Spleen (tissue), 13 donors: ENCODE data around the gene TMOD2. TPM values are rescaled to one million over a fixed set of nuclear protein-coding genes. Genes with fewer than 3 reads are reported as not detected.
A peak's percentile ranks its signal among the peaks of the same experiment; 100 is the strongest.

ENCODE experiments used
- DNase-seq: peaks from one replicate; pipeline ENCODE4 v3.0.0-alpha.2; 2020
- H3K27ac ChIP-seq, 8 donors: fragments of 200-600 bp; sonication (generic) in 7 of 8; 1 replicate in 4 of 8; 2 replicates in 4 of 8; pipeline versions ENCODE4 v1.5.0 to v1.8.0; 2016 to 2021; ENCODE audit warnings: inconsistent platforms in 4 of 8, mild to moderate bottlenecking in 4 of 8, moderate library complexity in 1 of 8
- H3K27me3 ChIP-seq, 7 donors: fragments of 200-600 bp; sonication (generic) in 6 of 7; replicated peaks in 1 of 7; 1 replicate in 4 of 7; 2 replicates in 3 of 7; pipeline versions ENCODE4 v1.5.0 to v1.8.0; 2016 to 2021; ENCODE audit warnings: inconsistent platforms in 3 of 7, mild to moderate bottlenecking in 1 of 7
- H3K36me3 ChIP-seq, 6 donors: fragments of 200-600 bp; sonication (generic) in 5 of 6; 1 replicate in 4 of 6; 2 replicates in 2 of 6; pipeline versions ENCODE4 v1.5.0 to v1.8.0; 2016 to 2021; ENCODE audit warnings: inconsistent platforms in 2 of 6
- H3K4me1 ChIP-seq, 6 donors: fragments of 200-600 bp; sonication (generic) in 5 of 6; 1 replicate in 3 of 6; 2 replicates in 3 of 6; pipeline versions ENCODE4 v1.5.0 to v1.8.0; 2016 to 2021; ENCODE audit warnings: inconsistent platforms in 3 of 6
- H3K4me3 ChIP-seq, 8 donors: fragments of 200-600 bp; sonication (generic) in 7 of 8; 1 replicate in 4 of 8; 2 replicates in 4 of 8; pipeline versions ENCODE4 v1.5.0 to v1.8.0; 2016 to 2021; ENCODE audit warnings: inconsistent platforms in 4 of 8, mild to moderate bottlenecking in 4 of 8, moderate library complexity in 2 of 8
- H3K9me3 ChIP-seq, 8 donors: fragments of 200-600 bp; sonication (generic) in 7 of 8; 1 replicate in 4 of 8; 2 replicates in 4 of 8; pipeline versions ENCODE4 v1.5.0 to v1.8.0; 2016 to 2021; ENCODE audit warnings: inconsistent platforms in 4 of 8
- POLR2A ChIP-seq, 3 donors: fragments of 450-650 bp; IDR thresholded peaks; one replicate each; pipeline ENCODE4 v1.5.1; 2017; ENCODE audit warnings: antibody characterized with exemption in 3 of 3, mild to moderate bottlenecking in 1 of 3
- POLR2AphosphoS5 ChIP-seq, 3 donors: sonication (generic); formaldehyde crosslinking; IDR thresholded peaks; one replicate each; pipeline ENCODE4 v1.5.1; 2017; ENCODE audit warnings: antibody characterized with exemption in 3 of 3
- WGBS, 5 donors: extraction: QIAGEN DNeasy Blood & Tissue Kit in 3 of 5; methylation state at CpG; one replicate each; pipeline versions ENCODE4 v1.1.5 to v1.1.7; 2013 to 2018; 5-methylcytosine and 5-hydroxymethylcytosine counted together
- intact Hi-C: fragments of 100-400 bp; cut with DNase I; formaldehyde crosslinking; loops from one replicate; pipeline ENCODE4 v1.15.0; 2023; ENCODE audit warnings: low total_unique reads
- long read RNA-seq, 2 donors: transcript quantifications; one replicate each; lab custom pipeline, GENCODE V29; 2026
- polyA plus RNA-seq, 3 donors: library from polyadenylated mRNA; stranded (reverse); fragments of 200-250 nt; gene quantifications; one replicate each; pipeline ENCODE4 v1.2.1, GENCODE V29; 2013
- total RNA-seq, 7 donors: library from RNA; depleted of rRNA in 3 of 7; stranded (reverse); fragments of >200 nt in 3 of 7; fragmentation: NEBNext Ultra II Directional in 4 of 7; extraction: Animal tissue kit (Norgen Biotek cat#: 25700) in 4 of 7; gene quantifications; one replicate each; pipeline versions ENCODE4 v1.1.0 to v1.2.1, GENCODE V29; 2016 to 2021
- TF ChIP-seq, protein P1 (sequence below), 11 experiments: fragments of 200-600 bp in 7 of 11; fragments of 450-650 bp in 4 of 11; sonication (generic) in 4 of 11; IDR thresholded peaks in 8 of 11; conservative IDR thresholded peaks in 3 of 11; 1 replicate in 7 of 11; 2 replicates in 4 of 11; pipeline versions ENCODE4 v1.4.0 to v1.8.0; 2016 to 2021; ENCODE audit warnings: antibody characterized with exemption in 11 of 11, inconsistent platforms in 4 of 11, mild to moderate bottlenecking in 1 of 11
- donor health status: healthy with polysubstance abuse.
- donor health status: DM: no; HTN: no; CAD: no; lungs with moderate emphysema.
- donor health status: DM: no; HTN: no; CAD: no.
- donor health status: Bipolar disorder and iron deficiency.
- donor health status: healthy.
- donor health status: DM: no; HTN: no; CAD: no.
- donor health status: DM: yes; HTN: yes; CAD: no.

Gene TMOD2
- total RNA-seq (10 to 100 TPM in 6 of 7 donors, 1 to 10 TPM in 1; 9.0 to 21.1 (median 15.9) TPM), polyA plus RNA-seq (1 to 10 TPM; 1.3 to 2.6 (median 1.6) TPM)
- long read RNA-seq, donor 1, full-length matches to known transcripts = 2 of 2 reads
- long read RNA-seq, donor 1, partial matches to known transcripts = 0 of 2 reads
- long read RNA-seq, donor 1, other reads (novel, unspliced or antisense) = 0 of 2 reads
- long read RNA-seq, donor 2, full-length matches to known transcripts = 2 of 2 reads
- long read RNA-seq, donor 2, partial matches to known transcripts = 0 of 2 reads
- long read RNA-seq, donor 2, other reads (novel, unspliced or antisense) = 0 of 2 reads

GRCh38 chr15:51750792-51751696 is at the start of gene TMOD2:
TSS of gene TMOD2 (plus strand) at chr15:51751597. CDS start at chr15:51766442, 14,845 bp downstream.
- peak; percentile 92 for DNase-seq
- H3K27ac ChIP-seq = peak within 1 kb of the TSS in 6 of 8 donors; percentile 38 to 81 (median 69)
- intact Hi-C loops = no loop called here
- H3K27me3 ChIP-seq = peaks cover 0 to 7% (median 0%) of the 10 kb centered on the region in 7 donors
- no peaks in the 10 kb centered on the region for H3K9me3 ChIP-seq
- peaks cover 5 to 54% (median 32%) of the 10 kb centered on the region in 6 donors for H3K4me1 ChIP-seq
- TF ChIP-seq POLR2AphosphoS5 (IDR thresholded peaks at IDR 0.05) = peak in 2 of 3 donors; percentile 38 to 44
- TF ChIP-seq, protein P1, sequence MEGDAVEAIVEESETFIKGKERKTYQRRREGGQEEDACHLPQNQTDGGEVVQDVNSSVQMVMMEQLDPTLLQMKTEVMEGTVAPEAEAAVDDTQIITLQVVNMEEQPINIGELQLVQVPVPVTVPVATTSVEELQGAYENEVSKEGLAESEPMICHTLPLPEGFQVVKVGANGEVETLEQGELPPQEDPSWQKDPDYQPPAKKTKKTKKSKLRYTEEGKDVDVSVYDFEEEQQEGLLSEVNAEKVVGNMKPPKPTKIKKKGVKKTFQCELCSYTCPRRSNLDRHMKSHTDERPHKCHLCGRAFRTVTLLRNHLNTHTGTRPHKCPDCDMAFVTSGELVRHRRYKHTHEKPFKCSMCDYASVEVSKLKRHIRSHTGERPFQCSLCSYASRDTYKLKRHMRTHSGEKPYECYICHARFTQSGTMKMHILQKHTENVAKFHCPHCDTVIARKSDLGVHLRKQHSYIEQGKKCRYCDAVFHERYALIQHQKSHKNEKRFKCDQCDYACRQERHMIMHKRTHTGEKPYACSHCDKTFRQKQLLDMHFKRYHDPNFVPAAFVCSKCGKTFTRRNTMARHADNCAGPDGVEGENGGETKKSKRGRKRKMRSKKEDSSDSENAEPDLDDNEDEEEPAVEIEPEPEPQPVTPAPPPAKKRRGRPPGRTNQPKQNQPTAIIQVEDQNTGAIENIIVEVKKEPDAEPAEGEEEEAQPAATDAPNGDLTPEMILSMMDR (IDR thresholded peaks at IDR 0.05 in 8 of 11, conservative IDR thresholded peaks at IDR 0.05 in 3 of 11) = no peak
- no peaks in the 10 kb centered on the region for H3K36me3 ChIP-seq
- 9 to 21% (median 13%) methylated on average over 29 to 65 of the region's 65 CpGs for whole genome bisulfite sequencing, 5 donors
- H3K4me3 ChIP-seq = peak within 1 kb of the TSS; percentile 61 to 98 (median 88)

DNA sequence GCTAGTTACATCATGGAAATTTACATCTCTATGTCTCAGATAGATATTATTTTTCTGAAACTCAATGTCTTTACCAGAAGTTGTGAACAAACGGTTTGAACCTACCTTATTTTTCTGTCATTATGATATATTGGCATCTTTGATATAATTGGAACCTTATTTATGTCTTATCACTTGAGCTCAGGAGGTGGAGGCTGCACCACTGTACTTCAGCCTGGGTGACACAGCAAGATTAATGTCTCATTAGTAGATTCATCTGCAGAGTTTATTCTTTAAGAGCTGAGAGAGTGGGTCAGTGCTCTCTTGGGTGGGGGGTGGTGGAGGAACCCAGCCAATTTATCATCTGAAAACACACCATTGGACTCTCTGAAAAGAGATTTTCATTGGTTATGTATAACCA is 48.7 kb upstream of the TMOD2 start:
- Histone ChIP-seq H3K4me3 (no peak overlapping the region), H3K27ac (no peak overlapping the region), H3K9me3 (no peaks in the 10 kb centered on the region), H3K36me3 (no peaks in the 10 kb centered on the region), H3K4me1 (no peaks in the 10 kb centered on the region), H3K27me3 (peaks cover 0 to 4% (median 0%) of the 10 kb centered on the region in 7 donors)
- intact Hi-C loops = no loop called here
- TF ChIP-seq POLR2AphosphoS5 (IDR thresholded peaks at IDR 0.05) (no peak), POLR2A (IDR thresholded peaks at IDR 0.05) (no peak)
- DNase-seq = no peak
- 54 to 60% (median 57%) methylated on average over 1 of the region's 1 CpG for WGBS, 5 donors

DNA sequence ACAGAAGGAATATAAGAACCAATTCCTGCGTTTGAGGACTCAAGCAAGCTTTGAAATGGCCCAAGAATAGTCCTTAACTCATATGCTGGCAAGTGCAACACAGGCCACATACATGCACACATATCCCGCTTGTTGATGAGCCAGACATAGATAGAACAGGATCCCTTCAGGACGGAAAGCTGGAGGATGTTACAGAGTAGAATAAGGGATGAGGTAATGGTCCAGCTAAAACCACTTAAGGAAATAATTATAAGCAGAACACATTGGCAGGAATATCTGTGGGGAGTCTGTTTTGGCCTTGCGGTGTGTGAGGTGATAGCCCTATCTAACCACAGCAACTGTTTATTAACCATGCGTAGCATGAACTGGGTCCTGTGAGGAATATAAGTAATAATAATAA is 45.1 kb upstream of the TMOD2 start:
- DNase-seq = no peak
- TF ChIP-seq POLR2A (IDR thresholded peaks at IDR 0.05) = no peak
- TF ChIP-seq, protein P1 (IDR thresholded peaks at IDR 0.05 in 8 of 11, conservative IDR thresholded peaks at IDR 0.05 in 3 of 11) = no peak
- no peak for TF ChIP-seq POLR2AphosphoS5 (IDR thresholded peaks at IDR 0.05)
- Histone ChIP-seq H3K36me3 (no peaks in the 10 kb centered on the region), H3K27ac (no peak overlapping the region), H3K4me1 (no peaks in the 10 kb centered on the region), H3K9me3 (no peaks in the 10 kb centered on the region), H3K27me3 (no peaks in the 10 kb centered on the region), H3K4me3 (no peak overlapping the region)
- intact Hi-C loops = no loop called here
- 67 to 90% (median 87%) methylated on average over 5 of the region's 5 CpGs for WGBS, 5 donors

DNA sequence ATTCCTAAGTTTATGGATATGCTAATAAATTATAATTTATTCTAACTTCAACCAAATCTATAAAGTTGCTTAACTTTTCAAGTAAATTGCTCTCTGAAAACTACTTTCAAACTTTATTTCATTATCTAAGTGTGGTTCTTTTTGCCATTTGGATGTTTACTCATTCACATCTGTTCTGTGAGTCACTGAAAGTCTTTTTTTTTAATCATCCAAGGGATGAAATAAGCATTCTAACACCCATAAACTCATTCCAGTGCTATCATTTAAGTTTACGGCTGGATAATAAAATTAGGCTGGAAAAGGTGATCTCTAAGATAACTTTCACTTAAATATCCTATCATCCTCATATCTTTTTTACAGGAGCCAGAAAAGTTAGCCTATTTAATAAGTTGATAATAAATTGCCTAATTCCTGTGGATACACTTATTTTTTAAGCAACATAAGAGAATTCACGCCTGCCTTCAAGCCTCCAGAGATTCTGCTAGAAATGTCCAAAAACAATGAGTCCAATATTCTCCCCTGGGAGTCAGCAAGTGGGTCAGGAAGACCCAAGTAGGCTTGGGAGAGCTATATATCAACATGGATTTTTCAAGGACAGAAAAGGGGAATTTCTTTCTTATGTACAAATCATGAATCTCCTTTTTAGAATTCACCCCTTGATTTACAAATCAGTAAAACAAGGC is 44.3 kb upstream of the TMOD2 start:
- no peak for DNase-seq
- intact Hi-C loops = no loop called here
- no peak overlapping the region for H3K4me3 ChIP-seq
- H3K27me3 ChIP-seq = no peaks in the 10 kb centered on the region
- TF ChIP-seq POLR2A (IDR thresholded peaks at IDR 0.05) (no peak), POLR2AphosphoS5 (IDR thresholded peaks at IDR 0.05) (no peak)
- TF ChIP-seq, protein P1 (IDR thresholded peaks at IDR 0.05 in 8 of 11, conservative IDR thresholded peaks at IDR 0.05 in 3 of 11) = no peak
- H3K9me3 ChIP-seq = no peaks in the 10 kb centered on the region
- no peaks in the 10 kb centered on the region for H3K36me3 ChIP-seq
- no peak overlapping the region for H3K27ac ChIP-seq
- 82 to 92% (median 90%) methylated on average over 2 of the region's 2 CpGs for WGBS, 5 donors
- no peaks in the 10 kb centered on the region for H3K4me1 ChIP-seq
